Liver (tissue), 3 donors: ENCODE data around the gene IL1RL1.

ENCODE experiments used
- JUND ChIP-seq, 2 donors: IDR thresholded peaks; 2 replicates each; pipeline ENCODE4 v1.6.1; 2016; ENCODE audit warnings: antibody characterized with exemption in 2 of 2
- YY1 ChIP-seq: IDR thresholded peaks from 2 replicates; pipeline ENCODE4 v1.6.1; 2016; ENCODE audit warnings: antibody characterized with exemption, mild to moderate bottlenecking
- ZBTB33 ChIP-seq: IDR thresholded peaks from 2 replicates; pipeline ENCODE4 v1.6.1; 2016; ENCODE audit warnings: antibody characterized with exemption
- TF ChIP-seq, protein P1 (sequence below): fragments of 150-350 bp; IDR thresholded peaks from 2 replicates; pipeline ENCODE4 v1.5.1; 2017; ENCODE audit warnings: improper control_type of control experiment, low read depth, low read length; ENCODE audit not compliant: missing input control
- donor health status: healthy.
- donor health status: healthy.

DNA sequence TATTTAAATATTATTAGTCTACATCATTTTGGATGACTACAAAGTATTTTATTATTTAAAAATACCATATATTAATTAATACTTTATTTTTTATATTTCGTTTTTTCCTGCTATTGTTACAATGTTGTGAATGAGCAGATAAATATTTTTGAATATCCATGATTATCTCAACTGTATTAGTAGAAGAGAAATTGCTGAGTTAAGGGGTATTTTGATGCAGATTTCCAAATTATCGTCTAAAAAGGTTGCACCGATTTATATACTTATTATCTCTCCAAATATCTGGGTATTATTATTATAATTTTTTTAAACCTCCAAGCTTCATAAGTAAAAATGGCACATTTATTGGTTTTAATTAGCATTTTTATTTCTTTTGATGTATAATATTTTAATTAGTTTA, 8.9 kb upstream of the IL1RL1 start:
- TF ChIP-seq ZBTB33: no peak
- TF ChIP-seq, protein P1, sequence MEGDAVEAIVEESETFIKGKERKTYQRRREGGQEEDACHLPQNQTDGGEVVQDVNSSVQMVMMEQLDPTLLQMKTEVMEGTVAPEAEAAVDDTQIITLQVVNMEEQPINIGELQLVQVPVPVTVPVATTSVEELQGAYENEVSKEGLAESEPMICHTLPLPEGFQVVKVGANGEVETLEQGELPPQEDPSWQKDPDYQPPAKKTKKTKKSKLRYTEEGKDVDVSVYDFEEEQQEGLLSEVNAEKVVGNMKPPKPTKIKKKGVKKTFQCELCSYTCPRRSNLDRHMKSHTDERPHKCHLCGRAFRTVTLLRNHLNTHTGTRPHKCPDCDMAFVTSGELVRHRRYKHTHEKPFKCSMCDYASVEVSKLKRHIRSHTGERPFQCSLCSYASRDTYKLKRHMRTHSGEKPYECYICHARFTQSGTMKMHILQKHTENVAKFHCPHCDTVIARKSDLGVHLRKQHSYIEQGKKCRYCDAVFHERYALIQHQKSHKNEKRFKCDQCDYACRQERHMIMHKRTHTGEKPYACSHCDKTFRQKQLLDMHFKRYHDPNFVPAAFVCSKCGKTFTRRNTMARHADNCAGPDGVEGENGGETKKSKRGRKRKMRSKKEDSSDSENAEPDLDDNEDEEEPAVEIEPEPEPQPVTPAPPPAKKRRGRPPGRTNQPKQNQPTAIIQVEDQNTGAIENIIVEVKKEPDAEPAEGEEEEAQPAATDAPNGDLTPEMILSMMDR: no peak
- no peak for TF ChIP-seq JUND (IDR thresholded peaks at IDR 0.05)
- TF ChIP-seq YY1: no peak
